Right lobe of liver (tissue), 6 donors: ENCODE measurements around the gene NT5C3B. TPM values are rescaled to one million over a fixed set of nuclear protein-coding genes. Genes with fewer than 3 reads are reported as not detected.
"Not testable (repeated sequence)": the region's sequence is repeated elsewhere in the genome, so short reads cannot be mapped to it uniquely, and the experiment has no call there.

Experiments
- ATAC-seq, 4 donors: fragments of 200-7000 bp; cut with Tn5 transposase; one replicate each; pipeline ENCODE4 v1.9.1; 2020; ENCODE audit warnings: mild to moderate bottlenecking in 4 of 4, moderate library complexity in 4 of 4
- DNase-seq, 3 donors: peaks; one replicate each; pipeline ENCODE4 v3.0.0-alpha.2; 2020
- H3K27ac ChIP-seq, 3 donors: fragments of 200-600 bp; one replicate each; pipeline ENCODE4 v1.8.0; 2022
- H3K27me3 ChIP-seq, 2 donors: fragments of 200-600 bp; one replicate each; pipeline ENCODE4 v1.8.0; 2022
- H3K36me3 ChIP-seq, 4 donors: fragments of 200-600 bp; sonication (generic) in 1 of 4; one replicate each; pipeline versions ENCODE4 v1.5.1 to v1.8.0; 2017 to 2022; ENCODE audit warnings: control low read depth in 1 of 4
- H3K4me1 ChIP-seq, 4 donors: fragments of 200-600 bp; sonication (generic) in 1 of 4; one replicate each; pipeline versions ENCODE4 v1.5.1 to v1.8.0; 2017 to 2022; ENCODE audit warnings: control low read depth in 1 of 4
- H3K4me3 ChIP-seq, 3 donors: fragments of 200-600 bp; one replicate each; pipeline ENCODE4 v1.8.0; 2022
- H3K9me3 ChIP-seq, 4 donors: fragments of 200-600 bp; sonication (generic) in 1 of 4; one replicate each; pipeline versions ENCODE4 v1.5.1 to v1.8.0; 2017 to 2022; ENCODE audit warnings: control low read depth in 1 of 4
- CTCF ChIP-seq, 4 donors: fragments of 200-600 bp in 3 of 4; fragments of 450-650 bp in 1 of 4; IDR thresholded peaks; one replicate each; pipeline versions ENCODE4 v1.5.1 to v1.8.0; 2016 to 2022; ENCODE audit warnings: antibody characterized with exemption in 4 of 4, mild to moderate bottlenecking in 2 of 4
- POLR2A ChIP-seq: fragments of 450-650 bp; IDR thresholded peaks from one replicate; pipeline ENCODE4 v1.6.1; 2017; ENCODE audit warnings: antibody characterized with exemption, mild to moderate bottlenecking
- WGBS: methylation state at CpG from one replicate; pipeline ENCODE4 v1.1.6; 2018; ENCODE audit warnings: low coverage, low lambda C conversion rate; ENCODE audit not compliant: insufficient coverage; ENCODE audit errors: missing lambda C conversion rate; 5-methylcytosine and 5-hydroxymethylcytosine counted together
- intact Hi-C, 2 donors: fragments of 100-400 bp; cut with DNase I; formaldehyde crosslinking; loops; one replicate each; pipeline versions ENCODE4 v1.11.2 to v1.14.1; 2022
- total RNA-seq, 6 experiments: library from RNA; depleted of rRNA in 2 of 6; stranded (reverse); fragments of >200 nt in 2 of 6; fragmentation: NEBNext Ultra II Directional in 3 of 6; extraction: Animal tissue kit (Norgen Biotek cat#: 25700) in 3 of 6; gene quantifications; one replicate each; pipeline versions ENCODE4 v1.1.0 to v1.2.4, GENCODE V29; 2016 to 2023
- donor health status: DM: no; HTN: yes; CAD: no.
- donor health status: DM: no; HTN: no; CAD: no.
- donor health status: DM: no; HTN: no; CAD: no.
- donor health status: DM: no; HTN: yes; CAD: no.
- donor health status: DM: no; HTN: yes; CAD: no.

The NT5C3B gene
- total RNA-seq, 6 experiments from 2014 or later: 19.9 to 30.7 (median 23.1) TPM

GRCh38 chr17:41837761-41838538 is 1.9 kb upstream of the NT5C3B start, which contains the start of gene KLHL10:
KLHL10 (plus strand) TSS chr17:41837825; CDS start chr17:41837933, 108 bp downstream.
- no peak within 1 kb of the TSS for H3K27ac ChIP-seq
- H3K4me3 ChIP-seq: peak within 1 kb of the TSS in 1 of 3 donors; percentile 96
- H3K36me3 ChIP-seq: no peaks in the 10 kb centered on the region
- DNase-seq: no peak
- 85% methylated on average over 13 of the region's 15 CpGs for whole genome bisulfite sequencing
- intact Hi-C loops: no loop called here
- H3K9me3 ChIP-seq: no peaks in the 10 kb centered on the region
- peaks cover 0 to 6% (median 0%) of the 10 kb centered on the region in 4 donors for H3K4me1 ChIP-seq
- TF ChIP-seq CTCF (IDR thresholded peaks at IDR 0.05) (no peak), POLR2A (no peak)
- no peaks in the 10 kb centered on the region for H3K27me3 ChIP-seq
- ATAC-seq: no peak

GRCh38 chr17:41836550-41837196 is 641 bp upstream of the NT5C3B start:
- H3K9me3 ChIP-seq: no peaks in the 10 kb centered on the region
- no peak overlapping the region for H3K27ac ChIP-seq
- peaks cover 0 to 5% (median 0%) of the 10 kb centered on the region in 4 donors for H3K36me3 ChIP-seq
- ATAC-seq (peak in 1 of 4 donors; percentile 4), DNase-seq (no peak)
- TF ChIP-seq CTCF (IDR thresholded peaks at IDR 0.05) (no peak), POLR2A (no peak)
- peak overlapping the region; percentile 92 to 98 (median 96) for H3K4me3 ChIP-seq
- intact Hi-C loops: no loop called here
- H3K27me3 ChIP-seq: no peaks in the 10 kb centered on the region
- 43% methylated on average over 15 of the region's 21 CpGs for WGBS
- H3K4me1 ChIP-seq: peaks cover 0 to 6% (median 0%) of the 10 kb centered on the region in 4 donors

- TF ChIP-seq POLR2A (no peak), CTCF (IDR thresholded peaks at IDR 0.05) (no peak)
- Histone ChIP-seq H3K27me3 (no peaks in the 10 kb centered on the region), H3K9me3 (no peaks in the 10 kb centered on the region), H3K36me3 (peaks cover 0 to 18% (median 1%) of the 10 kb centered on the region in 4 donors), H3K4me1 (peaks cover 0 to 6% (median 0%) of the 10 kb centered on the region in 4 donors), H3K27ac (peak overlapping the region in 2 of 3 donors; percentile 36 to 58), H3K4me3 (peak overlapping the region; percentile 92 to 98 (median 96))
- 27% methylated on average over 5 of the region's 13 CpGs for WGBS
- no peak for DNase-seq
- intact Hi-C loops: no loop called here
- peak; percentile 43 to 60 (median 50) for ATAC-seq
Measured at GRCh38 chr17:41835214-41835799, 725 bp downstream of the NT5C3B start.

GRCh38 chr17:41829961-41830360 is 6.1 kb downstream of the NT5C3B start:
- H3K4me1 ChIP-seq, ATAC-seq, intact Hi-C loops, H3K27me3 ChIP-seq, H3K9me3 ChIP-seq, H3K27ac ChIP-seq, H3K4me3 ChIP-seq: not testable (repeated sequence)
- H3K36me3 ChIP-seq: peaks cover 0 to 43% (median 2%) of the 10 kb centered on the region in 4 donors
- peak in 1 of 3 donors; percentile 4 for DNase-seq
- WGBS: 37% methylated on average over 2 of the region's 10 CpGs
